ENCODE data around the gene TSPAN18.

DNA sequence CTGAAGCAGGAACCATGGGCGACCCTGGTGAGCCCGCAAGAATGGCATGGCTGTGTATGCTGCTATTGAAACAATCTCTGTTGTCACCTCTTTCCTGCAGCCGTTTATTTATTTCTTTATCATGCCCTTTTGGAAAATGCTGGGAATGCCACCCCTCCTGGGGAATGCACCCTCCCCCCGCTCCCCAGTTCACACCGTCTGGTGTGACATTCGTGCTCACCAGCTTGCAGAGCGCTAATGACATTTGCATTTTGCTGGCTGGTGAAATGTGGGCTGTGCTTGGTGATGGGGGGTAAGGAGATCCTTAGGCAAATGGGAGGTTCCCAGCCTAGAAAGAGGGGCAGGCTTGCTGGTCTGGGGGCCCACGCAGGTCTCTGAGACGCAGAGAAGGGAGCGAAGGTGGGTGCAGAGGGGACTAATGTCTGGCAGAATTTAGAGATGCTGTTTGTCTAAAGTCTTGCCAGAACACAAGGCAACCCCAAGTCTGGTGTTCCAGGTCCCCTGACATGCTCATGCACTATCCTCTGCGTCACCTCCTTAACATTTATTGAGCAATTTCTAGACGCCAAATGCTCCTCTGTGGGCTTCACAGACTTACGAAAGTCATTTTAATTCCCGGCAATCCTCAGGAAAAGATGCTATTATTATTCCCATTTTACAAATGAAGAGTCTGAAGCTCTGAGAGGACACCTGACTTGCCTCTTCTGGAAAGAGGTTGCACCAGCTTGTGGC lies 132.2 kb downstream of the TSPAN18 start:
- TF ChIP-seq, protein P1, sequence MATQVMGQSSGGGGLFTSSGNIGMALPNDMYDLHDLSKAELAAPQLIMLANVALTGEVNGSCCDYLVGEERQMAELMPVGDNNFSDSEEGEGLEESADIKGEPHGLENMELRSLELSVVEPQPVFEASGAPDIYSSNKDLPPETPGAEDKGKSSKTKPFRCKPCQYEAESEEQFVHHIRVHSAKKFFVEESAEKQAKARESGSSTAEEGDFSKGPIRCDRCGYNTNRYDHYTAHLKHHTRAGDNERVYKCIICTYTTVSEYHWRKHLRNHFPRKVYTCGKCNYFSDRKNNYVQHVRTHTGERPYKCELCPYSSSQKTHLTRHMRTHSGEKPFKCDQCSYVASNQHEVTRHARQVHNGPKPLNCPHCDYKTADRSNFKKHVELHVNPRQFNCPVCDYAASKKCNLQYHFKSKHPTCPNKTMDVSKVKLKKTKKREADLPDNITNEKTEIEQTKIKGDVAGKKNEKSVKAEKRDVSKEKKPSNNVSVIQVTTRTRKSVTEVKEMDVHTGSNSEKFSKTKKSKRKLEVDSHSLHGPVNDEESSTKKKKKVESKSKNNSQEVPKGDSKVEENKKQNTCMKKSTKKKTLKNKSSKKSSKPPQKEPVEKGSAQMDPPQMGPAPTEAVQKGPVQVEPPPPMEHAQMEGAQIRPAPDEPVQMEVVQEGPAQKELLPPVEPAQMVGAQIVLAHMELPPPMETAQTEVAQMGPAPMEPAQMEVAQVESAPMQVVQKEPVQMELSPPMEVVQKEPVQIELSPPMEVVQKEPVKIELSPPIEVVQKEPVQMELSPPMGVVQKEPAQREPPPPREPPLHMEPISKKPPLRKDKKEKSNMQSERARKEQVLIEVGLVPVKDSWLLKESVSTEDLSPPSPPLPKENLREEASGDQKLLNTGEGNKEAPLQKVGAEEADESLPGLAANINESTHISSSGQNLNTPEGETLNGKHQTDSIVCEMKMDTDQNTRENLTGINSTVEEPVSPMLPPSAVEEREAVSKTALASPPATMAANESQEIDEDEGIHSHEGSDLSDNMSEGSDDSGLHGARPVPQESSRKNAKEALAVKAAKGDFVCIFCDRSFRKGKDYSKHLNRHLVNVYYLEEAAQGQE (tag by site-specific recombination; IDR thresholded peaks at IDR 0.05), result no peak
- TF ChIP-seq, protein P2, sequence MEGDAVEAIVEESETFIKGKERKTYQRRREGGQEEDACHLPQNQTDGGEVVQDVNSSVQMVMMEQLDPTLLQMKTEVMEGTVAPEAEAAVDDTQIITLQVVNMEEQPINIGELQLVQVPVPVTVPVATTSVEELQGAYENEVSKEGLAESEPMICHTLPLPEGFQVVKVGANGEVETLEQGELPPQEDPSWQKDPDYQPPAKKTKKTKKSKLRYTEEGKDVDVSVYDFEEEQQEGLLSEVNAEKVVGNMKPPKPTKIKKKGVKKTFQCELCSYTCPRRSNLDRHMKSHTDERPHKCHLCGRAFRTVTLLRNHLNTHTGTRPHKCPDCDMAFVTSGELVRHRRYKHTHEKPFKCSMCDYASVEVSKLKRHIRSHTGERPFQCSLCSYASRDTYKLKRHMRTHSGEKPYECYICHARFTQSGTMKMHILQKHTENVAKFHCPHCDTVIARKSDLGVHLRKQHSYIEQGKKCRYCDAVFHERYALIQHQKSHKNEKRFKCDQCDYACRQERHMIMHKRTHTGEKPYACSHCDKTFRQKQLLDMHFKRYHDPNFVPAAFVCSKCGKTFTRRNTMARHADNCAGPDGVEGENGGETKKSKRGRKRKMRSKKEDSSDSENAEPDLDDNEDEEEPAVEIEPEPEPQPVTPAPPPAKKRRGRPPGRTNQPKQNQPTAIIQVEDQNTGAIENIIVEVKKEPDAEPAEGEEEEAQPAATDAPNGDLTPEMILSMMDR (tag by site-specific recombination; IDR thresholded peaks at IDR 0.05), result no peak
- TF ChIP-seq MEIS1 (CRISPR knock-in tag; IDR thresholded peaks at IDR 0.05; ENCODE audit: borderline replicate concordance), result no peak
- no peak for TF ChIP-seq ZNF121 (tag by site-specific recombination; IDR thresholded peaks at IDR 0.05)
- no peak for TF ChIP-seq ZNF558 (tag by site-specific recombination; IDR thresholded peaks at IDR 0.05)
